Endothelial cell of umbilical vein (primary cell): ENCODE measurements around the gene CCDC120. TPM values are rescaled to one million over a fixed set of nuclear protein-coding genes. Genes with fewer than 3 reads are reported as not detected.

Experiments used
- BruUV-seq: library from RNA; stranded (reverse); fragments of 400-500 nt; replicated peaks from 2 replicates; lab custom pipeline; 2021; lab: Mats Ljungman, UMichigan
- CTCF ChIA-PET: fragments of 300-600, 350-600 bp; sonication (Branson Sonifier 250); formaldehyde crosslinking; loops from one replicate; lab custom pipeline; 2021; ENCODE audit warnings: antibody characterized with exemption, inconsistent platforms; lab: Charles Lee
- POLR2A ChIA-PET: fragments of 300-600, 350-600 bp; sonication (Branson Sonifier 250); formaldehyde crosslinking; loops from one replicate; lab custom pipeline; 2021; ENCODE audit warnings: antibody characterized with exemption, inconsistent platforms; lab: Charles Lee
- DNase-seq: peaks from one replicate; pipeline ENCODE4 v3.0.0-alpha.2; 2011; ENCODE audit warnings: low read depth, low spot score
- FAIRE-seq: peaks from 2 replicates; lab custom pipeline; 2011; peaks lifted over from hg19 to GRCh38; lab: Jason Lieb, UNC
- H2AFZ ChIP-seq: 2 replicates; pipeline ENCODE4 v1.6.0; 2012; ENCODE audit warnings: low read depth, low read length, control low read depth, inconsistent platforms
- H3K27ac ChIP-seq: 2 replicates; pipeline ENCODE4 v1.5.1; 2011; ENCODE audit warnings: low read depth, mild to moderate bottlenecking, control low read depth, low read length, moderate library complexity; ENCODE audit not compliant: insufficient read depth
- H3K27me3 ChIP-seq, 2 experiments: 2 replicates each; pipeline versions ENCODE4 v1.6.0 to v1.6.1; 2011; ENCODE audit warnings: low read length in 2 of 2, mixed read lengths in 1 of 2; ENCODE audit not compliant: control insufficient read depth in 2 of 2, insufficient read depth in 2 of 2
- H3K36me3 ChIP-seq, 2 experiments: 2 replicates in 1 of 2; 3 replicates in 1 of 2; pipeline ENCODE4 v1.5.1; 2011; ENCODE audit warnings: low read length in 2 of 2, mild to moderate bottlenecking in 1 of 2, moderate library complexity in 1 of 2; ENCODE audit not compliant: control insufficient read depth in 2 of 2, insufficient read depth in 2 of 2; ENCODE audit errors: extremely low read depth in 1 of 2
- H3K4me1 ChIP-seq: 3 replicates; pipeline ENCODE4 v1.5.1; 2011; ENCODE audit warnings: mild to moderate bottlenecking, low read length; ENCODE audit not compliant: control insufficient read depth, insufficient read depth; ENCODE audit errors: extremely low read depth
- H3K4me2 ChIP-seq: 2 replicates; pipeline ENCODE4 v1.6.1; 2011; ENCODE audit warnings: low read length, control low read depth, mixed read lengths; ENCODE audit not compliant: insufficient read depth
- H3K4me3 ChIP-seq, 3 experiments: fragments of 200-600 bp in 1 of 3; sonication (generic), shearing (Covaris generic) in 1 of 3; replicated peaks in 1 of 3; 2 replicates each; pipeline ENCODE4 v1.5.1; 2011 to 2016; ENCODE audit warnings: control low read depth in 3 of 3, low read length in 3 of 3, mild to moderate bottlenecking in 2 of 3, inconsistent platforms in 1 of 3, low read depth in 1 of 3, moderate library complexity in 1 of 3; ENCODE audit not compliant: insufficient read depth in 1 of 3
- H3K79me2 ChIP-seq: 2 replicates; pipeline ENCODE4 v1.6.0; 2012; ENCODE audit warnings: low read length, inconsistent platforms; ENCODE audit not compliant: control insufficient read depth, insufficient read depth
- H3K9ac ChIP-seq: replicated peaks from 2 replicates; pipeline ENCODE3; 2011; ENCODE audit warnings: low read length, control low read depth; ENCODE audit not compliant: insufficient read depth; ENCODE audit errors: extremely low read depth
- H3K9me1 ChIP-seq: replicated peaks from 3 replicates; pipeline ENCODE4 v1.6.0; 2011; ENCODE audit warnings: mild to moderate bottlenecking, low read length; ENCODE audit not compliant: control insufficient read depth, insufficient read depth; ENCODE audit errors: extremely low read depth
- H3K9me3 ChIP-seq: replicated peaks from 2 replicates; pipeline ENCODE4 v1.5.1; 2012; ENCODE audit warnings: low read length, inconsistent platforms; ENCODE audit not compliant: control insufficient read depth, insufficient read depth
- H4K20me1 ChIP-seq: replicated peaks from 2 replicates; pipeline ENCODE3; 2011; ENCODE audit warnings: mild to moderate bottlenecking, low read length; ENCODE audit not compliant: control insufficient read depth, insufficient read depth; ENCODE audit errors: extremely low read depth
- CTCF ChIP-seq, 2 donors: IDR thresholded peaks; 1 replicate in 1 of 2; 2 replicates in 1 of 2; pipeline ENCODE4 v1.5.1; 2011; ENCODE audit warnings: low read length in 2 of 2, mild to moderate bottlenecking in 2 of 2, moderate library complexity in 2 of 2, control low read depth in 1 of 2, inconsistent platforms in 1 of 2, low read depth in 1 of 2; ENCODE audit not compliant: insufficient read depth in 1 of 2; ENCODE audit errors: extremely low read depth in 1 of 2
- EZH2 ChIP-seq: IDR thresholded peaks from 2 replicates; pipeline ENCODE4 v1.6.1; 2012; ENCODE audit warnings: borderline replicate concordance, low read depth, mild to moderate bottlenecking, moderate library complexity, low read length, inconsistent platforms; ENCODE audit not compliant: severe bottlenecking
- FOS ChIP-seq: IDR thresholded peaks from 2 replicates; pipeline ENCODE4 v1.6.1; 2011; ENCODE audit warnings: mild to moderate bottlenecking, low read length, moderate library complexity, borderline replicate concordance; ENCODE audit not compliant: insufficient read depth
- GATA2 ChIP-seq: IDR thresholded peaks from 2 replicates; pipeline ENCODE4 v1.7.0; 2011; ENCODE audit warnings: low read depth, mild to moderate bottlenecking, moderate library complexity, mixed read lengths, low read length; ENCODE audit not compliant: insufficient read length, insufficient read depth
- JUN ChIP-seq: IDR thresholded peaks from 2 replicates; pipeline ENCODE4 v1.6.1; 2011; ENCODE audit warnings: borderline replicate concordance, low read depth; ENCODE audit not compliant: insufficient read length, insufficient read depth
- MAX ChIP-seq: IDR thresholded peaks from 2 replicates; pipeline ENCODE4 v1.6.1; 2011; ENCODE audit not compliant: insufficient read depth, insufficient read length
- MYC ChIP-seq: IDR thresholded peaks from one replicate; pipeline ENCODE4 v1.6.1; 2011; ENCODE audit warnings: mild to moderate bottlenecking, low read depth, low read length
- POLR2A ChIP-seq: IDR thresholded peaks from 2 replicates; pipeline ENCODE4 v1.6.1; 2012; ENCODE audit warnings: low read depth, mild to moderate bottlenecking, control low read depth, low read length
- POLR2AphosphoS5 ChIP-seq: IDR thresholded peaks from 2 replicates; pipeline ENCODE4 v1.6.1; 2012; ENCODE audit warnings: low read depth, mild to moderate bottlenecking, control low read depth, low read length, moderate library complexity; ENCODE audit not compliant: insufficient read depth
- dilution Hi-C: fragments of 300-500 bp; cut with MboI; formaldehyde crosslinking; loops from one replicate; pipeline ENCODE4 v1.15.0; 2019; ENCODE audit warnings: low sequenced_read_pairs; ENCODE audit not compliant: extremely low pct_ligation_motif_present
- intact Hi-C: fragments of 100-400 bp; cut with micrococcal nuclease; formaldehyde crosslinking; loops from one replicate; pipeline ENCODE4 v1.10.0; 2022
- polyA plus RNA-seq, 4 experiments: library from polyadenylated mRNA; depleted of rRNA in 3 of 4; stranded (reverse) in 3 of 4; unstranded in 1 of 4; fragments of >200 nt; gene quantifications; 2 replicates each; pipeline versions ENCODE4 v1.2.1 to v1.2.3, GENCODE V29; 2011 to 2012; ENCODE audit warnings: missing spikeins in 1 of 4
- total RNA-seq: library from RNA; stranded (reverse); gene quantifications from 2 replicates; pipeline ENCODE4 v1.2.3, GENCODE V29; 2021

CCDC120 gene
- total and polyA plus RNA-seq, 2 donors (not counting 3 experiments of a cell fraction or from before 2014, with no cell fraction given), result 2.8 to 5.7 TPM

- Histone ChIP-seq H3K27me3 (no peaks in the 10 kb centered on the region), H3K9ac (no peak overlapping the region), H2AFZ (no peak overlapping the region), H3K79me2 (no peaks in the 10 kb centered on the region), H4K20me1 (no peaks in the 10 kb centered on the region), H3K27ac (no peak overlapping the region), H3K36me3 (no peaks in the 10 kb centered on the region), H3K9me1 (no peaks in the 10 kb centered on the region), H3K4me2 (no peak overlapping the region), H3K4me1 (no peaks in the 10 kb centered on the region), H3K9me3 (no peaks in the 10 kb centered on the region), H3K4me3 (no peak overlapping the region)
- TF ChIP-seq FOS (peak; percentile 7), MYC (no peak)
- POLR2A ChIA-PET, result no interaction called here
- CTCF ChIA-PET, result no interaction called here
- DNase-seq, result no peak
- dilution Hi-C loops, result no loop called here
- FAIRE-seq, result no peak
- intact Hi-C loops, result loop anchor here (5.0 kb wide), 1 partner anchor 146 kb away; the partner anchor contains the start of gene OTUD5
- no TSS peak for BruUV-seq
Observed at GRCh38 chrX:49103637-49104036, 44.8 kb downstream of the CCDC120 start.

GRCh38 chrX:49106296-49106695 is 47.5 kb downstream of the CCDC120 start:
- H2AFZ ChIP-seq, result no peak overlapping the region
- intact Hi-C loops, result no loop called here
- H3K36me3 ChIP-seq, result peaks cover 0 to 2% of the 10 kb centered on the region in 2 experiments
- no peak overlapping the region for H3K27ac ChIP-seq
- no peak overlapping the region for H3K9ac ChIP-seq
- TF ChIP-seq EZH2 (no peak), POLR2AphosphoS5 (no peak), JUN (no peak), GATA2 (no peak), MAX (no peak), FOS (no peak), MYC (no peak), CTCF (IDR thresholded peaks at IDR 0.05; ENCODE audit: extremely low read depth in 1 of 2, insufficient read depth in 1 of 2, low read depth in 1 of 2, low read length in 2 of 2) (no peak), POLR2A (no peak)
- no TSS peak for BruUV-seq
- H3K79me2 ChIP-seq, result no peaks in the 10 kb centered on the region
- H3K4me2 ChIP-seq, result no peak overlapping the region
- H4K20me1 ChIP-seq, result no peaks in the 10 kb centered on the region
- no peak for DNase-seq
- no peak overlapping the region for H3K4me3 ChIP-seq
- H3K9me3 ChIP-seq, result no peaks in the 10 kb centered on the region
- H3K27me3 ChIP-seq, result no peaks in the 10 kb centered on the region
- dilution Hi-C loops, result no loop called here
- H3K9me1 ChIP-seq, result no peaks in the 10 kb centered on the region
- H3K4me1 ChIP-seq, result no peaks in the 10 kb centered on the region
- no peak for FAIRE-seq
- ChIA-PET POLR2A (no interaction called here), CTCF (interaction anchor here (0.7 to 1.6 kb wide), 7 partner anchors 27 to 458 kb away, joined by 3 to 8 read pairs (median 3); partner anchors contain the start of genes TFE3 and WDR45)
